GM18502 (cell line): Measurements from ENCODE around the gene SMAGP.
"Not testable (repeated sequence)": the region's sequence is repeated elsewhere in the genome, so short reads cannot be mapped to it uniquely, and the experiment has no call there.

Source experiments
- ATAC-seq: cut with Tn5 transposase; IDR thresholded peaks from one replicate; pipeline ENCODE4 v1.9.1; 2021; ENCODE audit warnings: mild to moderate bottlenecking; ENCODE audit not compliant: unreplicated experiment, poor library complexity

SMAGP gene, protein sequence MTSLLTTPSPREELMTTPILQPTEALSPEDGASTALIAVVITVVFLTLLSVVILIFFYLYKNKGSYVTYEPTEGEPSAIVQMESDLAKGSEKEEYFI

DNA sequence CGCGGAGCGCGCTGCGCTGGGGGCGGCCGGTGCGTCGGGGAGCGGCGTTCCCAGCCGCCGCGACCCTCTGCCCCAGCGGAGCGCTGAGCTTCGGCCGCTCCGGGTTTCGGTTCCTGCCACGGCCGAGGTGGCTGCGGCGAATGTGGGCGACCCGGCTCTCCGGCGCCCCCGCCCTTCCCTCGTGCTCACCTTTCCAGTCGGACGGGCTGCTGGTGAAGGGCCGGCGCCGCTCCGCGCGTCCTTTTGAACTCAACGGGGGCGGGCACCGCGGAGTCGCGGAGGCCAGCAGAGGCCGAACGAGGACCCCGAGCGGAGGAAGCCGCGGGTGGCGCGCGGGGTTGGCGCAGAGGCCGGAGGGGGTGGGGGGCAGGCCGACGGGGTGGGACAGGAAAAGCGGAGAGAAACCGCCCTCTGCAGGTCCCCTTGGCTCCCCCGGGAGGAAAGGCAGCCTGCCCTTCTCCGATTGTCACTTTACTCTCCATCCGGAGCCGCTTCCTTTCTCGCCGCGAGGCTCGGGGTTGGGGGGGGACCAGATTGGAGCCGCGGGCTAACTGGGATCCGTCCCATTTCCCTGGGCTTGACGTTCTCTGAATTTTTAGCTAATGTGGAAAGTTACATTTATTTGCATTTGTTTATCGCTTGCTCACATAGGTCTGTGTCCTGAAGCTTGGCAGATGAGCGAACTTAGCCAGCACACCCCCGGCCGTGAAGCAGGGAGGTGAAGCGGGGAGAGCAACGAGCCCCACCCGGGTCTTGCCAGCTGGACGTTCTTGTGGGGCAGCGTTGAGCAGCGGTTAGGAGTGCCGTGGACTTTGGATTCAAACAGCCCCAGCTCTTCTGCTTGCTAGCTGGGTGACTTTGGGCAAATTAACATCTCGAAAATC lies at the start of gene SMAGP:
SMAGP (minus strand) TSS at position 349 of the 884 bp plus-strand sequence. CDS start 1,137 bp downstream, outside the sequence.
- peak; percentile 64 for ATAC-seq

DNA sequence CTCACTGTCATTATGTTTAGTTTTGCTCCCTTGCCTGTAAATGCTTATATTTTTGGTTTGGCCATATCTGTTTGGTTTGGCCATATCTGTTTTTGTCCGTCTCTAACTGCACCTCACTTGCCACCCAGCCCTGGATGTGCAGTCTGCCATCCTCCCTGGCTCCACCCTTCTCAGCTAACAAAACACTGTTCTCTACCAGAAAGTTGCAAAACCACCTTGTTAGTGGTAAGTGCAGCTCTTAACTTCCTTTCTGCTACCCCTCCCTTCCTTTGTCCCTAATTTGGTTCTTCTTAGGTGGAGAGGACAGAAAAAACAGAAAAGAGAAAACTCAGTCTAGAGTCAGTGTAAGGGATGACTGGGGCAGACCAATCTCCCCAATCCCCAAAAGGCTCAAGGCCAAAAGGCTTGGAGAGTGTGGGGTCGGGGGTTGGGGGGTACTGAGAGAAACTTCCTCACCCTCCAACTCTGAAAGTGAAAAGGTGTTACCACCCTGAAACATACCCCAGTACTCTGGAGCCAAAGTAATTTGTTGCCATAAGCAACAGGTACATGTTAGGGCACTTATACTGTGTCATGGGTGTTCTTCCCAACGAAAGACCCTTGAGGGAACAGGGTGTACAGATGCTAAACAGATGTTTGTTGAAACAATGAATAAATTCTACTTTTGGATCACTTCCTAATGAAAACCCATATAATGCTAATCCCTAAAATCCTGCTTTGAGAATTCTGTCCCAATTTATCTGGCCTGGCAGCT lies 48.8 kb upstream of the SMAGP start:
- peak; percentile 37 for ATAC-seq

DNA sequence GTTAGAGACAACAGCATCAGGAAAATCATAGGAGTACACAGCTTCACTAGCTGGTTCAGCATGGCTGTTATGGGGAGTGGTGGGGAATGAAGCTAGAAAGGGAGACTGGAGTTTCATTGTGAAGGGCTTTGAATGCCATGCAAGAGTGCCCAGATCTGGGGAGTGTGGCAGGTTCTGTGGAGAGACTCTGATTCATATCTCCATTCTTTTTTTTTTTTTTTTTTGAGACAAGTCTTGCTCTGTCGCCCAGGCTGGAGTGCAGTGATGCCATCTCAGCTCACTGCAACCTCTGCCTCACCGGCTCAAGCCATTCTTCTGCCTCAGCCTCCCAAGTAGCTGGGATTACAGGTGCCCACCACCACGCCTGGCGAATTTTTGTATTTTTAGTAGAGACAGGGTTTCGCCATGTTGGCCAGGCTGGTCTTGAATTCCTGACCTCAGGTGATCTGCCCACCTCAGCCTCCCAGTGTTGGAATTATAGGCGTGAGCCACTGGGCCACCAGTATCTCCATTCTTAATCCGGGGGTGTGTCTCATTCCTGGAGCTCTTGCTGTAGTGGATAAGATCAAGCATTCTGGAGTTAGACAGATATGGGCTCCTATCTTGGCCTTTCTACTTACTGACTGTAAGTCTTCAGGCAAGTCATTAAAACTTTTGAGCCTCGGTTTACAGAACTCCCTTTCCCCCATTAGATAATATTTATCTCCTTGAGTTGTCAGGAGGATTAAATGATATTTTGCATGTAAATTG lies 48.0 kb upstream of the SMAGP start:
- ATAC-seq = not testable (repeated sequence)

DNA sequence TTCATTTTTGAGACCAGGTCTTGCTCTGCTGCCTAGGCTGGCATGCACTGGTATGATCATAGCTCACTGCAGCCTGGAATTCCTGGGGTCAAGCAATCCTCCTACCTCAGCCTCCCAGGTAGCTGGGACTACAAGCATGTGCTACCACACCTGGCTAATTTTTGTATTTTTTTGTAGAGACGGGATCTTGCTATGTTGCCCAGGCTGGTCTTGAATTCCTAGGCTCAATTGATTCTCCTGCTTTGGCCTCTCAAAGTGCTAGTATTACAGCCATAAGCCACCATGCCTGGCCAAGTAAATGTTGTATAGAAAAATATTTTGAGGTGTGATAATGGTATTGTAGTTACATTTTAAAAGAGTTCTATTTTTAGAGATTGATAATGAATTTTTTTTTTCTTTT lies 41.2 kb upstream of the SMAGP start:
- ATAC-seq = no peak

- no peak for ATAC-seq
Observed at GRCh38 chr12:51307655-51308593, 37.7 kb upstream of the SMAGP start.

GRCh38 chr12:51306507-51306906 lies 36.3 kb upstream of the SMAGP start:
- ATAC-seq = no peak

GRCh38 chr12:51300768-51301167 lies 30.6 kb upstream of the SMAGP start:
- ATAC-seq = not testable (repeated sequence)

DNA sequence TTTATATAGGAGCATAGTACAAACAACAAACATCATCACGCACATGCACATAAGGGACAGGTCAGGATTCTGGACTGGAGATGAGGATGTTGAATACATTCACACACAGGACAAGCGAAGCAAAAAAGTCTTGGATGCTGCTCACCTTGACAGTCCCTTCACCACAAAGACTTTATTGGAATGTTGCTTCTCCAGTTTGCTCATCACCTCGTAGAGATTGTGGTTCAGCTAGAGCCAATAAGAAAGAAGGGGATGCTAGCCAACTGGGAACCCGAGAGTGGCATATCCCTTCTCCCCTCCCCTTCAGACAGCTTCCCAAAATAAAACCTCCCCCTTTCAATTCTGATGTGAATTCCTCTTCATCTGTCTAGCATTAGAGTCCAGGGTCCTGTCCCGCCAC lies 25.4 kb upstream of the SMAGP start:
- no peak for ATAC-seq

- ATAC-seq = not testable (repeated sequence)
Observed at GRCh38 chr12:51294097-51294496, 23.9 kb upstream of the SMAGP start.

GRCh38 chr12:51293696-51294095 lies 23.5 kb upstream of the SMAGP start:
- ATAC-seq = no peak

GRCh38 chr12:51291603-51292513 lies 21.6 kb upstream of the SMAGP start:
- ATAC-seq = not testable (repeated sequence)

- ATAC-seq = no peak
Observed at GRCh38 chr12:51285843-51286242, 15.6 kb upstream of the SMAGP start.

GRCh38 chr12:51281202-51281924 lies 11.1 kb upstream of the SMAGP start:
- no peak for ATAC-seq

DNA sequence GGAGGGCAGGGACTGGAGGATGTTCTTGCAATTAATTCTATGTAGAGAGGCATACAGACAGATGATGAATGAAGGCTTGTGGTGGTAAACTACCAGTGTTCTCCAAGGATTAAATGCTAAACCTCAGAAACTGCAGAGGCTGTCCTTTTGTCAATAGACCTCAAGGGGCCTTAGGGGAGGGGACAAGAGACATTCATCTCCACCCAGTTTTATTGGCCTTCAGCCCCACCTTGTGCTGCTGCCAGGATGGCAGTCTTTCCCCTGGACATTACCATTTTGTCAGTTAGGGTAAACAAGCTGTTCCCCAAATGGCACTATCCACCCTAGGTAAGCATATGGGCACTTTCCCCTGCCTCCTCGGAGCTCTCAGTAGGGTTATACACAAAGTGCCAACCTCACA lies 4.9 kb upstream of the SMAGP start:
- ATAC-seq = no peak

GRCh38 chr12:51272810-51273209 lies 2.6 kb upstream of the SMAGP start:
- ATAC-seq = not testable (repeated sequence)

DNA sequence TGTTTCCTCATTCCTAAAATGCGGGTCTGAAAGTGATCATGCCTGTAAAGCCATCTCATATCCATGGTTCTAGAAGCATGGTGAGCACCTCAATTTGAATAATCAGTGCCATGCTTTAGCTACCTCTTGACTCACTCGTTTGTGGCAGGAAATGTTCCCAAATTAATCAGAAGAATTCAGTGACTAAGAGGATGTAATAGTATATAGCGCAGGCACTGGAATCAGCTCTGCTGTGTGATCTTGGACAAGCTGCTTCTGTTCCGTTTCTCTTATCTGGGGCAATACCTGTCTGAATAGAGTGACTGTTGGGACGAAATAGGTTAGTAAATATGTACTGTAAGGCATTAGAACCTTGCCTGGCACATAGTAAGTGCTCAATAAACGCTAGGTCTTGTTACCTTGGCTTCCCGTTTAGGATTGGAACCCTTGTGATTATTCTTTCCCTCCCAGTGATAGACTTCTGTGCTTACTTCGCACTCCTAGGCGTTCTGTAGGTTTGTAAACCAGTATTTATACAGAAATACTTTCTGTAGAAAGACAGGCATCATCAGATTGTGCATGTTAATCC lies 820 bp upstream of the SMAGP start:
- ATAC-seq = no peak
